ENCODE data around the gene SYNDIG1. TPM values are rescaled to one million over a fixed set of nuclear protein-coding genes. Genes with fewer than 3 reads are reported as not detected.

SYNDIG1 gene
- total RNA-seq, 4 donors from 2014 or later, result not detected

DNA sequence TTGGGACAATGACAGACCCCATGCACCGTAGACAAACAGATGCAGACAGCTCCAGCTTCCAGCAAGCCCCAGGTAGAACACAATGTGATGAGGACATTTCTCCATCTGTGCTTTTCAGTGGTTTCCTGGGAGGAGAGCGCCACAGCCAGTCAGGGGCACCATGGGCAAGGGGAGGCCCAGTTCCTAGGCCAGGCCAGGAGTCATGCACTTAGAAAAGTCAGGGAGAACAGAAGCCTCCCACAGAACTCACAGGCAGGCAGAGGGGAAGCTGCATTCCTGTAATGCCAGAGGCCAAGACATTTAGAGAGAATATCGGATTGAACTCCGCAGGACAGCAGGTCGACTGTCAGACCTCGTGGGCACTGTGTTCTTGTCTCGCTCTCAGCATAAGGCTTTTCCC is 9.2 kb downstream of the SYNDIG1 start:
- intact Hi-C loops (cut with DNase I), result no loop called here
- no peaks in the 10 kb centered on the region for H3K36me3 ChIP-seq
- no peaks in the 10 kb centered on the region for H3K9me3 ChIP-seq
- H3K27me3 ChIP-seq, result peaks cover 0 to 29% (median 0%) of the 10 kb centered on the region in 4 donors
- no peaks in the 10 kb centered on the region for H3K4me1 ChIP-seq
- no peak overlapping the region for H3K27ac ChIP-seq
- no peak overlapping the region for H3K4me3 ChIP-seq
- 83 to 87% methylated on average over 6 to 7 of the region's 7 CpGs for WGBS, 2 donors
- DNase-seq, result no peak
- TF ChIP-seq, protein P1, sequence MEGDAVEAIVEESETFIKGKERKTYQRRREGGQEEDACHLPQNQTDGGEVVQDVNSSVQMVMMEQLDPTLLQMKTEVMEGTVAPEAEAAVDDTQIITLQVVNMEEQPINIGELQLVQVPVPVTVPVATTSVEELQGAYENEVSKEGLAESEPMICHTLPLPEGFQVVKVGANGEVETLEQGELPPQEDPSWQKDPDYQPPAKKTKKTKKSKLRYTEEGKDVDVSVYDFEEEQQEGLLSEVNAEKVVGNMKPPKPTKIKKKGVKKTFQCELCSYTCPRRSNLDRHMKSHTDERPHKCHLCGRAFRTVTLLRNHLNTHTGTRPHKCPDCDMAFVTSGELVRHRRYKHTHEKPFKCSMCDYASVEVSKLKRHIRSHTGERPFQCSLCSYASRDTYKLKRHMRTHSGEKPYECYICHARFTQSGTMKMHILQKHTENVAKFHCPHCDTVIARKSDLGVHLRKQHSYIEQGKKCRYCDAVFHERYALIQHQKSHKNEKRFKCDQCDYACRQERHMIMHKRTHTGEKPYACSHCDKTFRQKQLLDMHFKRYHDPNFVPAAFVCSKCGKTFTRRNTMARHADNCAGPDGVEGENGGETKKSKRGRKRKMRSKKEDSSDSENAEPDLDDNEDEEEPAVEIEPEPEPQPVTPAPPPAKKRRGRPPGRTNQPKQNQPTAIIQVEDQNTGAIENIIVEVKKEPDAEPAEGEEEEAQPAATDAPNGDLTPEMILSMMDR (IDR thresholded peaks at IDR 0.05), result no peak
- TF ChIP-seq POLR2A (IDR thresholded peaks at IDR 0.05), result no peak

DNA sequence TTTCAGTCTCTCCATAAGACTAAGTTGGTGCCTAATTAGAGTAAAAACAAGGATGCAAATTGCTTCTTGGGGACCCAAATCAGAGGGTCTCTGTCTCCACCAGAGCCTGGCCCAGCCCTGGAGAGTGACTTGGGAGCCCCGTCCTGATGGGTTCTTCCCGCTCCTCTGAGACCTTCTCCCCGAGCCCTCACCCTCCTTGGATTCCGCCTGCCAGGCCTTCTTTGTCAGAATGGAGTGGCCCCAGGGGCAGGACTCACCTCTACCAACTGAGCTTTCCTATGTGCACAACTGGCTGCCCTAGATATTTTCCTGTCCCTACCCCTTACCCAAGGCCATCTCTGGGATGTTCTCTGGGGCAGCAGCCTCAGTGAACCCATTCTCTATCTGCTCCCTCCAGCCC is 9.7 kb downstream of the SYNDIG1 start:
- H3K4me3 ChIP-seq, result no peak overlapping the region
- 91 to 98% methylated on average over 4 of the region's 4 CpGs for WGBS, 2 donors
- no peaks in the 10 kb centered on the region for H3K4me1 ChIP-seq
- no peak overlapping the region for H3K27ac ChIP-seq
- no peak for TF ChIP-seq POLR2A (IDR thresholded peaks at IDR 0.05)
- TF ChIP-seq, protein P1 (IDR thresholded peaks at IDR 0.05), result no peak
- peaks cover 0 to 24% (median 0%) of the 10 kb centered on the region in 4 donors for H3K27me3 ChIP-seq
- no peaks in the 10 kb centered on the region for H3K36me3 ChIP-seq
- H3K9me3 ChIP-seq, result no peaks in the 10 kb centered on the region
- intact Hi-C loops (cut with DNase I), result no loop called here
- DNase-seq, result no peak

DNA sequence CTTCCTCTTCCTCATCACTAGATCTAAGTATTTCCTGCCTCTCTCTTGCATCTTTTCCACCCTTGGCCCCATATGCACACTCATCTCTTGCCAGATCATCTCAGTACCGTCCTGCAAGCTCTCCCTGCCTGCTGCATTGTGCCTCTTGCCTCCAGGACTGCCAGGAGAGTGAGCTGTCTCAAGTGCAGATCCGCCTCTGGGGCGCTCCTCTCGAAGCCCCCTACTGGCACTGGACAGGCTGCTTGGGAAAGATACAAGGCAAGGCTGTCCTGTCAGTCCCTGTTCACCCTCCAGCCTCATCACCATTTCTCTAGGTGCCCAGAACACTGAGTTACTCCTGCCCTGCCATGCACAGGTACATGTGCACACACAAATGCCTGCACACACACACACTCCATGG is 10.2 kb downstream of the SYNDIG1 start:
- Histone ChIP-seq H3K36me3 (no peaks in the 10 kb centered on the region), H3K27ac (no peak overlapping the region), H3K9me3 (no peaks in the 10 kb centered on the region), H3K4me1 (no peaks in the 10 kb centered on the region), H3K4me3 (no peak overlapping the region), H3K27me3 (peaks cover 0 to 20% (median 0%) of the 10 kb centered on the region in 4 donors)
- intact Hi-C loops (cut with DNase I), result no loop called here
- DNase-seq, result no peak
- 42 to 68% methylated on average over 3 to 4 of the region's 4 CpGs for WGBS, 2 donors
- TF ChIP-seq POLR2A (IDR thresholded peaks at IDR 0.05), result no peak
- TF ChIP-seq, protein P1 (IDR thresholded peaks at IDR 0.05), result no peak

DNA sequence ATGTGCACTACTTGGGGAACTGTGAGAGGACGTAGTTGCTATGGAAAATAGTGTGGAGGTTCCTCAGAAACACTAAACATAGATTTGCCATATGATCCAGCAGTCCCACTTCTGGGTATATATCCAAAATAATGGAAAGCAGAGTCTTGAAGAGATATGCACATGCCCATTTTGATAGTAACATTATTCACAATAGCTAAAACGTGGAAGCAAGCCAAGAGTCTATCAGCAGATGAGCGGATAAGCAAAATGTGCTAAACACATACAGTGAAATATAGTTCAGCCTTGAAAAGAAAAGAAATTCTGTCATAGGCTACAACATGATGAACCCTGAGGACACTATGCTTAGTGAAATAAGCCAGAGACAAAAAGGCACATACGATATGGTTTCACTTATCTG is 11.1 kb downstream of the SYNDIG1 start:
- no peak for DNase-seq
- no peak for TF ChIP-seq POLR2A (IDR thresholded peaks at IDR 0.05)
- TF ChIP-seq, protein P1 (IDR thresholded peaks at IDR 0.05), result no peak
- peaks cover 0 to 16% (median 0%) of the 10 kb centered on the region in 4 donors for H3K27me3 ChIP-seq
- 64 to 75% methylated on average over 4 of the region's 4 CpGs for WGBS, 2 donors
- H3K4me3 ChIP-seq, result no peak overlapping the region
- intact Hi-C loops (cut with DNase I), result no loop called here
- H3K36me3 ChIP-seq, result no peaks in the 10 kb centered on the region
- H3K27ac ChIP-seq, result no peak overlapping the region
- no peaks in the 10 kb centered on the region for H3K4me1 ChIP-seq
- no peaks in the 10 kb centered on the region for H3K9me3 ChIP-seq

DNA sequence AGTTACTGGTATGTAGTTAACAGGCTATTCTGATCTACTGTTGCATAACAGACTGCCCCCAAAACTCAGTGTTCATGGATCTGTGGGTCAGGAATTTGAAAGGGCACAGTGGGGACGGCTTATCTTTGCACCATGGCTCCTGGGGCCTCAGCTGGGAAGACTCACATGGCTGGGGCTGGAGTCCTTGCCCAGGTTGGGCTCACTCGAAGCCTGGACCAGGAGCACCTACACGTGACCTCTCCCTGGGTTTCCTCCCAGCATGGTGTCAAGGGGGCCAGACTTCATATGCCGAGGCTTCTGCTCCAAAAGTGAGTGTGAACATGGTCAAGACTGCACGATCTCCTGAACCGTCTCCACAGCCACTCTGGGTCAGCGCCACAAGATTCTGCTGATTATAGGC is 11.7 kb downstream of the SYNDIG1 start:
- no peaks in the 10 kb centered on the region for H3K9me3 ChIP-seq
- no peaks in the 10 kb centered on the region for H3K36me3 ChIP-seq
- peaks cover 0 to 16% (median 0%) of the 10 kb centered on the region in 4 donors for H3K27me3 ChIP-seq
- no peak overlapping the region for H3K4me3 ChIP-seq
- WGBS, 2 donors, result 77 to 85% methylated on average over 4 to 5 of the region's 7 CpGs
- TF ChIP-seq, protein P1 (IDR thresholded peaks at IDR 0.05), result no peak
- TF ChIP-seq POLR2A (IDR thresholded peaks at IDR 0.05), result no peak
- H3K4me1 ChIP-seq, result no peaks in the 10 kb centered on the region
- intact Hi-C loops (cut with DNase I), result no loop called here
- DNase-seq, result no peak
- no peak overlapping the region for H3K27ac ChIP-seq
